ENCODE measurements around the gene PRSS8. TPM values are rescaled to one million over a fixed set of nuclear protein-coding genes. Genes with fewer than 3 reads are reported as not detected.
A peak's percentile ranks its signal among the peaks of the same experiment; 100 is the strongest.

PRSS8 gene
- total RNA-seq, 1 experiment from 2014 or later = 42.6 TPM

- Histone ChIP-seq H3K9me2 (ENCODE audit: insufficient read depth) (no peaks in the 10 kb centered on the region), H2AFZ (ENCODE audit: low read depth, low read length, poor library complexity, severe bottlenecking) (no peak overlapping the region), H3K9me3 (ENCODE audit: control insufficient read depth in 1 of 2, insufficient read depth in 1 of 2, low read depth in 1 of 2, low read length in 2 of 2) (no peaks in the 10 kb centered on the region), H3K79me2 (ENCODE audit: insufficient read depth, low read length) (peaks cover 3% of the 10 kb centered on the region; the same call in 1 of the 2 replicates), H4K20me1 (ENCODE audit: insufficient read depth) (no peaks in the 10 kb centered on the region), H3K27me3 (ENCODE audit: insufficient read depth, low read length) (no peaks in the 10 kb centered on the region), H3K27ac (ENCODE audit: low read depth, low read length) (peak overlapping the region; percentile 58; the same call in 1 of the 2 replicates), H3K4me1 (ENCODE audit: control insufficient read depth in 1 of 2, insufficient read depth in 2 of 2, low read length in 2 of 2) (peaks cover 22 to 28% of the 10 kb centered on the region in 2 experiments), H3K9ac (ENCODE audit: low read length) (no peak overlapping the region), H3K4me2 (ENCODE audit: low read length) (no peak overlapping the region), H3K4me3 (replicated peaks in 1 of 2; ENCODE audit: low read depth in 1 of 2, low read length in 2 of 2) (no peak overlapping the region), H3K36me3 (ENCODE audit: control insufficient read depth in 1 of 2, insufficient read depth in 2 of 2, low read length in 2 of 2) (peaks cover 8 to 14% of the 10 kb centered on the region in 2 experiments; a peak in 3 of 4 replicates)
- ChIA-PET POLR2A (interaction anchor here (1.3 to 1.5 kb wide), 2 partner anchors 12 kb away, joined by 3 to 5 read pairs; partner anchors contain the start of gene KAT8), CTCF (interaction anchor here (1.0 to 1.7 kb wide), 2 partner anchors 12 kb away, joined by 4 to 5 read pairs; partner anchors contain the start of gene KAT8), RAD21 (ENCODE audit: low non-redundant PET in 1 of 2, low total read pairs in 2 of 2, uncharacterized antibody in 2 of 2, unreplicated experiment in 2 of 2) (no interaction called here)
- ATAC-seq = no peak
- DNase-seq (ENCODE audit: low read depth, low spot score) = no peak
- TF ChIP-seq REST (IDR thresholded peaks at IDR 0.05; ENCODE audit: low read depth) = no peak
- no peak for TF ChIP-seq EZH2 (IDR thresholded peaks at IDR 0.05)
- BruUV-seq (replicated peaks) = no TSS peak
- intact Hi-C loops (cut with micrococcal nuclease) = no loop called here
Measured at GRCh38 chr16:31129568-31130335, 5.8 kb downstream of the PRSS8 start.

All from HCT116 (cell line).